K562 (cell line): ENCODE data around the gene PA2G4. TPM values are rescaled to one million over a fixed set of nuclear protein-coding genes. Genes with fewer than 3 reads are reported as not detected.

Experiments used
- CBX1 ChIP-seq: sonication (generic); IDR thresholded peaks from 2 replicates; pipeline ENCODE4 v1.6.1; 2016; ENCODE audit warnings: antibody characterized with exemption, low read depth, mild to moderate bottlenecking
- CHCHD3 ChIP-seq: fragments of 250-450 bp; sonication (Bioruptor Pico); IDR thresholded peaks from 2 replicates; pipeline ENCODE4 v2.1.2; 2022; ENCODE audit warnings: mild to moderate bottlenecking
- CREB1 ChIP-seq, 2 experiments: sonication (generic) in 1 of 2; formaldehyde crosslinking in 1 of 2; IDR thresholded peaks; 2 replicates each; pipeline versions ENCODE4 v1.6.1 to v1.8.0; 2012 to 2022; ENCODE audit warnings: inconsistent platforms in 1 of 2, mild to moderate bottlenecking in 1 of 2, missing genetic modification reagents in 1 of 2, moderate library complexity in 1 of 2
- CTBP1 ChIP-seq: fragments of 450-650 bp; IDR thresholded peaks from 2 replicates; pipeline ENCODE4 v1.6.1; 2016; ENCODE audit warnings: borderline replicate concordance
- NFRKB ChIP-seq: fragments of 450-650 bp; IDR thresholded peaks from 2 replicates; pipeline ENCODE4 v1.6.1; 2016; ENCODE audit warnings: low read depth
- NR2C1 ChIP-seq, 2 experiments: fragments of 450-650 bp; IDR thresholded peaks; 2 replicates each; pipeline ENCODE4 v1.6.1; 2017; ENCODE audit warnings: mild to moderate bottlenecking in 2 of 2, antibody characterized with exemption in 1 of 2, inconsistent platforms in 1 of 2, missing compliant biosample characterization in 1 of 2, missing genetic modification characterization in 1 of 2
- RBFOX2 ChIP-seq: fragments of 200-400 bp; formaldehyde crosslinking; IDR thresholded peaks from 2 replicates; pipeline ENCODE4 v1.6.1; 2017; ENCODE audit warnings: low read depth, mild to moderate bottlenecking, low read length, moderate library complexity
- RBM14 ChIP-seq: fragments of 200-400 bp; formaldehyde crosslinking; IDR thresholded peaks from 2 replicates; pipeline ENCODE4 v1.6.1; 2018; ENCODE audit warnings: low read depth, mild to moderate bottlenecking, low read length, moderate library complexity, borderline replicate concordance; ENCODE audit not compliant: insufficient read depth
- RBM39 ChIP-seq: fragments of 200-400 bp; formaldehyde crosslinking; optimal IDR thresholded peaks from 2 replicates; pipeline ENCODE3; 2018; ENCODE audit warnings: low read depth, low read length
- TAF15 ChIP-seq: fragments of 200-400 bp; formaldehyde crosslinking; IDR thresholded peaks from 2 replicates; pipeline ENCODE4 v1.6.1; 2017; ENCODE audit warnings: mild to moderate bottlenecking, low read depth, low read length, moderate library complexity
- TCF7L2 ChIP-seq: fragments of 150-350 bp; IDR thresholded peaks from 2 replicates; pipeline ENCODE4 v1.6.1; 2016; ENCODE audit warnings: low read depth, mild to moderate bottlenecking, low read length, moderate library complexity
- ZNF165 ChIP-seq: fragments of 250-450 bp; sonication (Bioruptor Pico); IDR thresholded peaks from 2 replicates; pipeline ENCODE4 v1.4.0; 2020; ENCODE audit warnings: borderline replicate concordance
- ZNF175 ChIP-seq: fragments of 200-800 bp; sonication (Bioruptor generic); IDR thresholded peaks from 2 replicates; pipeline ENCODE4 v1.6.1; 2016; ENCODE audit warnings: low read depth, mild to moderate bottlenecking, missing genetic modification characterization, missing compliant biosample characterization
- ZNF589 ChIP-seq: fragments of 200-800 bp; sonication (Bioruptor generic); IDR thresholded peaks from 2 replicates; pipeline ENCODE4 v1.6.1; 2016; ENCODE audit warnings: low read depth, missing genetic modification characterization, missing compliant biosample characterization
- ZNF699 ChIP-seq: fragments of 250-450 bp; sonication (Bioruptor Pico); IDR thresholded peaks from 2 replicates; pipeline ENCODE4 v1.8.0; 2021; ENCODE audit warnings: mild to moderate bottlenecking, moderate library complexity; ENCODE audit not compliant: insufficient replicate concordance
- polyA plus RNA-seq, 8 experiments: library from polyadenylated mRNA; depleted of rRNA in 4 of 8; stranded (reverse) in 5 of 8; unstranded in 3 of 8; fragments of >200 nt; fragmentation: Nextera tagmentation in 2 of 8; fragmentation: Illumina TruSeq in 1 of 8; extraction: Ambion mirVana in 2 of 8; extraction: Trizol in 1 of 8; gene quantifications; 2 replicates each; pipeline versions ENCODE4 v1.2.1 to v1.2.3, GENCODE V29; 2011 to 2014; ENCODE audit warnings: inconsistent platforms in 1 of 8, missing spikeins in 1 of 8
- total RNA-seq, 7 experiments: library from RNA; depleted of rRNA in 6 of 7; stranded (reverse); fragments of >200 nt in 6 of 7; fragmentation: Illumina TruSeq in 2 of 7; extraction: Trizol in 2 of 7; gene quantifications; 2 replicates each; pipeline versions ENCODE4 v1.2.1 to v1.2.3, GENCODE V29; 2011 to 2021; ENCODE audit warnings: low replicate concordance in 1 of 7
- TF ChIP-seq, protein P1 (sequence below): fragments of 450-650 bp; IDR thresholded peaks from 2 replicates; pipeline ENCODE4 v1.7.0; 2016; ENCODE audit warnings: borderline replicate concordance
- TF ChIP-seq, protein P2 (sequence below): fragments of 250-450 bp; sonication (Bioruptor Pico); IDR thresholded peaks from 2 replicates; pipeline ENCODE4 v1.8.0; 2021; ENCODE audit warnings: moderate library complexity, mild to moderate bottlenecking, inconsistent platforms
- TF ChIP-seq, protein P3 (sequence below), 3 experiments: fragments of 200-800 bp in 1 of 3; sonication (Bioruptor generic) in 1 of 3; sonication (generic) in 1 of 3; formaldehyde crosslinking in 1 of 3; IDR thresholded peaks; 2 replicates each; pipeline versions ENCODE4 v1.6.1 to v1.8.0; 2016 to 2022; ENCODE audit warnings: mild to moderate bottlenecking in 2 of 3, missing compliant biosample characterization in 2 of 3, missing genetic modification characterization in 2 of 3, missing genetic modification reagents in 1 of 3
- TF ChIP-seq, protein P4 (sequence below): fragments of 250-450 bp; sonication (Bioruptor Pico); IDR thresholded peaks from 2 replicates; pipeline ENCODE4 v1.6.1; 2021; ENCODE audit warnings: mild to moderate bottlenecking
- TF ChIP-seq, protein P5 (sequence below): fragments of 450-650 bp; IDR thresholded peaks from 2 replicates; pipeline ENCODE4 v1.6.1; 2016; ENCODE audit warnings: antibody characterized with exemption

PA2G4 gene
- total and polyA plus RNA-seq, 9 of the 15 experiments (the other 6 are each of a cell fraction or from before 2014, with no cell fraction given), result 230 to 925 (median 638) TPM

DNA sequence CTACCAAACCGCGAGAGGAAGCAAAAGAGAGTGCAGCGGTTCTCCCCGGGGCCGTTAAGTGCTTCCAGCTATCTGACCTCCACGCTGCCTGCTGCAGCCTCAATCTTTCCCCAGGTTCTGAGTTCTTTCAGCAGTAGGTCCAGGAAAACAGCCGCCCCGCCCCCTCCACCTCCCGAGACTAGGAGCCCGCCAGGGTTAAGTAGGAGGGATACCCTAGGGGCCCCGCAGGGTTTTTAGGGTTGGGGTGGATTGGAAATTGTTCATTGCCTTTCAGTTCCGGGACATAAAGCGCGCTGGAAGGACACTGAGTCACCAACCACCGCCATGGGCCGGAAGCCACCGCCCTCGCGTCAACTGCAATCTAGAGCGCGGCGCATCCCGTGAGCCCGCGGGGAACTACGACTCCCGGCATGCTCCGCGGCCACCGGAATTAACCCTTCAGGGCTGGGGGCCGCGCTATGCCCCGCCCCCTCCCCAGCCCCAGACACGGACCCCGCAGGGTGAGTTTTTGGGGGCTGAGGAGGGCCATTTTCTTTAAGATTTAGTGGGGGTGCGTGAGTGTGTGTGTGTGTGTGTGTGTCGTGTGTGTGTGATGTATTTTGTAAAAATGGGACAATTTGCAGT, 47.9 kb downstream of the PA2G4 start, which contains the start of gene MYL6B (continued):
- TF ChIP-seq TAF15 (no peak), NR2C1 (IDR thresholded peaks at IDR 0.05) (peak; percentile 90), NR2C1 (tag; IDR thresholded peaks at IDR 0.05) (peak; percentile 92), CBX1 (no peak), RBM39 (no peak), NFRKB (peak; percentile 60), ZNF175 (CRISPR knock-in tag) (peak; percentile 52; the same call in 1 of the 2 replicates), ZNF699 (CRISPR knock-in tag) (no peak), CHCHD3 (CRISPR knock-in tag) (no peak), ZNF165 (CRISPR knock-in tag) (no peak), TCF7L2 (no peak), CREB1 (IDR thresholded peaks at IDR 0.05) (peak; percentile 74), CREB1 (CRISPR knock-in tag; IDR thresholded peaks at IDR 0.05) (peak; percentile 76), ZNF589 (CRISPR knock-in tag) (0 out of 2 replicates have a peak, but pooled peaks have one; percentile 36), RBFOX2 (peak; percentile 88), RBM14 (no peak), CTBP1 (0 out of 2 replicates have a peak, but pooled peaks have one; percentile 52)
- TF ChIP-seq, protein P1, sequence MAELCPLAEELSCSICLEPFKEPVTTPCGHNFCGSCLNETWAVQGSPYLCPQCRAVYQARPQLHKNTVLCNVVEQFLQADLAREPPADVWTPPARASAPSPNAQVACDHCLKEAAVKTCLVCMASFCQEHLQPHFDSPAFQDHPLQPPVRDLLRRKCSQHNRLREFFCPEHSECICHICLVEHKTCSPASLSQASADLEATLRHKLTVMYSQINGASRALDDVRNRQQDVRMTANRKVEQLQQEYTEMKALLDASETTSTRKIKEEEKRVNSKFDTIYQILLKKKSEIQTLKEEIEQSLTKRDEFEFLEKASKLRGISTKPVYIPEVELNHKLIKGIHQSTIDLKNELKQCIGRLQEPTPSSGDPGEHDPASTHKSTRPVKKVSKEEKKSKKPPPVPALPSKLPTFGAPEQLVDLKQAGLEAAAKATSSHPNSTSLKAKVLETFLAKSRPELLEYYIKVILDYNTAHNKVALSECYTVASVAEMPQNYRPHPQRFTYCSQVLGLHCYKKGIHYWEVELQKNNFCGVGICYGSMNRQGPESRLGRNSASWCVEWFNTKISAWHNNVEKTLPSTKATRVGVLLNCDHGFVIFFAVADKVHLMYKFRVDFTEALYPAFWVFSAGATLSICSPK, result no peak
- TF ChIP-seq, protein P2, sequence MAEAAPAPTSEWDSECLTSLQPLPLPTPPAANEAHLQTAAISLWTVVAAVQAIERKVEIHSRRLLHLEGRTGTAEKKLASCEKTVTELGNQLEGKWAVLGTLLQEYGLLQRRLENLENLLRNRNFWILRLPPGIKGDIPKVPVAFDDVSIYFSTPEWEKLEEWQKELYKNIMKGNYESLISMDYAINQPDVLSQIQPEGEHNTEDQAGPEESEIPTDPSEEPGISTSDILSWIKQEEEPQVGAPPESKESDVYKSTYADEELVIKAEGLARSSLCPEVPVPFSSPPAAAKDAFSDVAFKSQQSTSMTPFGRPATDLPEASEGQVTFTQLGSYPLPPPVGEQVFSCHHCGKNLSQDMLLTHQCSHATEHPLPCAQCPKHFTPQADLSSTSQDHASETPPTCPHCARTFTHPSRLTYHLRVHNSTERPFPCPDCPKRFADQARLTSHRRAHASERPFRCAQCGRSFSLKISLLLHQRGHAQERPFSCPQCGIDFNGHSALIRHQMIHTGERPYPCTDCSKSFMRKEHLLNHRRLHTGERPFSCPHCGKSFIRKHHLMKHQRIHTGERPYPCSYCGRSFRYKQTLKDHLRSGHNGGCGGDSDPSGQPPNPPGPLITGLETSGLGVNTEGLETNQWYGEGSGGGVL (CRISPR knock-in tag), result no peak
- TF ChIP-seq, protein P3, sequence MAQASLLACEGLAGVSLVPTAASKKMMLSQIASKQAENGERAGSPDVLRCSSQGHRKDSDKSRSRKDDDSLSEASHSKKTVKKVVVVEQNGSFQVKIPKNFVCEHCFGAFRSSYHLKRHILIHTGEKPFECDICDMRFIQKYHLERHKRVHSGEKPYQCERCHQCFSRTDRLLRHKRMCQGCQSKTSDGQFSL (CRISPR knock-in tag; IDR thresholded peaks at IDR 0.05), result no peak
- TF ChIP-seq, protein P3 (tag; IDR thresholded peaks at IDR 0.05), result no peak
- TF ChIP-seq, protein P4, sequence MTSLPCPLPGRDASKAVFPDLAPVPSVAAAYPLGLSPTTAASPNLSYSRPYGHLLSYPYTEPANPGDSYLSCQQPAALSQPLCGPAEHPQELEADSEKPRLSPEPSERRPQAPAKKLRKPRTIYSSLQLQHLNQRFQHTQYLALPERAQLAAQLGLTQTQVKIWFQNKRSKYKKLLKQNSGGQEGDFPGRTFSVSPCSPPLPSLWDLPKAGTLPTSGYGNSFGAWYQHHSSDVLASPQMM (CRISPR knock-in tag), result no peak
- TF ChIP-seq, protein P5, sequence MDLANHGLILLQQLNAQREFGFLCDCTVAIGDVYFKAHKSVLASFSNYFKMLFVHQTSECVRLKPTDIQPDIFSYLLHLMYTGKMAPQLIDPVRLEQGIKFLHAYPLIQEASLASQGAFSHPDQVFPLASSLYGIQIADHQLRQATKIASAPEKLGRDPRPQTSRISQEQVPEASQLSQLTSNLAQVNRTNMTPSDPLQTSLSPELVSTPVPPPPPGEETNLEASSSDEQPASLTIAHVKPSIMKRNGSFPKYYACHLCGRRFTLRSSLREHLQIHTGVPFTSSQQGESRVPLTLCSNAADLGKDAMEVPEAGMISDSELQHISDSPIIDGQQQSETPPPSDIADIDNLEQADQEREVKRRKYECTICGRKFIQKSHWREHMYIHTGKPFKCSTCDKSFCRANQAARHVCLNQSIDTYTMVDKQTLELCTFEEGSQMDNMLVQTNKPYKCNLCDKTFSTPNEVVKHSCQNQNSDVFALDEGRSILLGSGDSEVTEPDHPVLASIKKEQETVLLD, result peak; percentile 78; the same call in 1 of the 2 replicates
